VCaP (cell line): ENCODE data around the gene MYO1D.

ENCODE experiments used
- H3K27ac ChIP-seq: fragments of 450-650 bp; 2 replicates; pipeline ENCODE4 v1.5.1; 2017
- CTCF ChIP-seq: fragments of 450-650 bp; conservative IDR thresholded peaks from 2 replicates; pipeline ENCODE4 v1.5.1; 2017; ENCODE audit warnings: mild to moderate bottlenecking, moderate library complexity

Gene MYO1D

DNA sequence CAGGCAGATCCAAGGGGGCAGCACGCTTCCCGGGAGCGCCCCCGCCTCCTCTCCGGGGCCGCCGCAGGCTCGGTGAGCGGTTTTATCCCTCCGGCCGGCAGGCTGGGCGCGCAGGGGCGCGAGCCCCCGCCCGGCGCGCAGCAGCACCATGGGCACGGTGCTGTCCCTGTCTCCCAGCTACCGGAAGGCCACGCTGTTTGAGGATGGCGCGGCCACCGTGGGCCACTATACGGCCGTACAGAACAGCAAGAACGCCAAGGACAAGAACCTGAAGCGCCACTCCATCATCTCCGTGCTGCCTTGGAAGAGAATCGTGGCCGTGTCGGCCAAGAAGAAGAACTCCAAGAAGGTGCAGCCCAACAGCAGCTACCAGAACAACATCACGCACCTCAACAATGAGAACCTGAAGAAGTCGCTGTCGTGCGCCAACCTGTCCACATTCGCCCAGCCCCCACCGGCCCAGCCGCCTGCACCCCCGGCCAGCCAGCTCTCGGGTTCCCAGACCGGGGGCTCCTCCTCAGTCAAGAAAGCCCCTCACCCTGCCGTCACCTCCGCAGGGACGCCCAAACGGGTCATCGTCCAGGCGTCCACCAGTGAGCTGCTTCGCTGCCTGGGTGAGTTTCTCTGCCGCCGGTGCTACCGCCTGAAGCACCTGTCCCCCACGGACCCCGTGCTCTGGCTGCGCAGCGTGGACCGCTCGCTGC is 389.3 kb downstream of the MYO1D start:
- H3K27ac ChIP-seq: peak overlapping the region; percentile 100
- peak; percentile 17 for TF ChIP-seq CTCF

GRCh38 chr17:32486701-32487472 is 390.0 kb downstream of the MYO1D start, which contains the start of gene CDK5R1:
TSS of gene CDK5R1 (plus strand) at chr17:32486993. CDS start at chr17:32487621, 628 bp downstream.
- TF ChIP-seq CTCF: no peak
- H3K27ac ChIP-seq: peak within 1 kb of the TSS; percentile 100

DNA sequence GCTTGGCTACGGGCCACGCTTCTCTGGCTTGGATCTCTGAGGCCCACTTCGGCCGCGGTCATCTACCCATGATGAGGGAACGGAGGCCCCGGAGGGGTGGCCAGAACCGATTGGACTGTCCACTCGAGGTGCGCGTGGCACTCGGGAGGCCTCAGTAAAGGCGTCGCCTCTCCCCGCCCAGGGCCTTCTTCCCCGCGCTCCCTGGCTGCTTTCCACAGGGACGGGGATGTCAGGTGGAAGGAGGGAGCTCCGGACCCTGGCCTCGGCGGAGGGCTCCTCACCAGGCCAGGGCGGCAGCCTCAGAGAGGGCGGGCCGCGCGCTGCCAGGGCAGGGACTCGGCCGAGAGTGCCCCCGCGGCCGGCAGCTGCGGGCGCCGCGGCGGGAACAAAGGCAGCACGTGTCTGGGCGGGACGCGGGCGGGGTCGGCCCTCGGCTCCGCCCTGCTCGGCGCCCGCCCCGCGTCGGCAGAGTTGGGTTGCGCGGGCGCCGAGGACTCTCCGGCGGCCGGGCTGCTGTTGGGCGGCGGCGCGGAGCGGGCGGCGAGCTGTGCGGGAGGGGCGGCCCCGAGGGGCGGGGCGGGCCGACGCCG is 390.7 kb downstream of the MYO1D start:
- peak overlapping the region; percentile 100 for H3K27ac ChIP-seq
- TF ChIP-seq CTCF: no peak

GRCh38 chr17:32485261-32486110 is 391.4 kb downstream of the MYO1D start:
- peak overlapping the region; percentile 100 for H3K27ac ChIP-seq
- TF ChIP-seq CTCF: no peak

DNA sequence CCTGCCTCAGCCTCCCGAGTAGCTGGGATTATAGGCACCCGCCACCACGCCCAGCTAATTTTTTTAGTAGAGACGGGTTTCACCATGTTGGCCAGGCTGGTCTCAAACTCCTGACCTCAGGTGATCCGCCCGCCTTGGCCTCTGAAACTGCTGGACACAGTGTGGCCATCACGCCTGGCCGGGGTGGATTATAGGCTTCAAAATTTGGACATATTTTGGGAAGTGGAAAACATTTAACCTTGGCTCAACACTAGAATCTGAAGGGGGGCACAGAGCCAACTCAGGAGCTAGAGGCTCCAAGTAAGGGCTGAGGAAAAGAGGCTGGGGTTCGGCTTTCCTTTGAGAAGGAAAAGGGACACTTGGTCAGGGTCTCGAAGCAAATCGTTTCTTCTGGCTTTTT is 392.3 kb downstream of the MYO1D start:
- peak overlapping the region; percentile 100 for H3K27ac ChIP-seq
- no peak for TF ChIP-seq CTCF

DNA sequence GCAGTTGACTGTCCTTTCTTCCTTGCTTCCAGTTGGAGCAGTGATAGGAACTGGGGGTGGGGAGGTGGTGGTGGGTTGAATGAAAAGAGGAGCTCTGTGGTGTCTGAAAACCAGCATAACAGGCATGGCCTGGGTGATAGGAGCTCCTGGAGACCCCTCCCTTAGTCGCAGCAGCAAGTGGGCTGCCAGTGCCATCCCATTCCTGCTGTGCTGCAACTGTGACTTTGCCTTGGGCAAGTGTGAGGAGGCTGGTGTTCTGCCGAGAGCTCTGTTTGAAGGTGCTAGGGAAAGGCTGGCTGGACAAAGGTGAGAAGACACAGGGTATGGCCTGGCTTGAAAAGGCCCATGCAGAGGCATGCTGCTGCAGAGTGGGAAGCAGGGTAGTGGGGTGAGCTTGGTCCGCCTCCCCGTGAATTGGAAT is 392.9 kb downstream of the MYO1D start:
- TF ChIP-seq CTCF: no peak
- peak overlapping the region; percentile 100 for H3K27ac ChIP-seq
